ENCODE measurements around the gene SCAF8. TPM values are rescaled to one million over a fixed set of nuclear protein-coding genes. Genes with fewer than 3 reads are reported as not detected.
"Not testable (repeated sequence)": the region's sequence is repeated elsewhere in the genome, so short reads cannot be mapped to it uniquely, and the experiment has no call there.

Gene SCAF8
- total RNA-seq, 1 donor = 47.6 TPM

DNA sequence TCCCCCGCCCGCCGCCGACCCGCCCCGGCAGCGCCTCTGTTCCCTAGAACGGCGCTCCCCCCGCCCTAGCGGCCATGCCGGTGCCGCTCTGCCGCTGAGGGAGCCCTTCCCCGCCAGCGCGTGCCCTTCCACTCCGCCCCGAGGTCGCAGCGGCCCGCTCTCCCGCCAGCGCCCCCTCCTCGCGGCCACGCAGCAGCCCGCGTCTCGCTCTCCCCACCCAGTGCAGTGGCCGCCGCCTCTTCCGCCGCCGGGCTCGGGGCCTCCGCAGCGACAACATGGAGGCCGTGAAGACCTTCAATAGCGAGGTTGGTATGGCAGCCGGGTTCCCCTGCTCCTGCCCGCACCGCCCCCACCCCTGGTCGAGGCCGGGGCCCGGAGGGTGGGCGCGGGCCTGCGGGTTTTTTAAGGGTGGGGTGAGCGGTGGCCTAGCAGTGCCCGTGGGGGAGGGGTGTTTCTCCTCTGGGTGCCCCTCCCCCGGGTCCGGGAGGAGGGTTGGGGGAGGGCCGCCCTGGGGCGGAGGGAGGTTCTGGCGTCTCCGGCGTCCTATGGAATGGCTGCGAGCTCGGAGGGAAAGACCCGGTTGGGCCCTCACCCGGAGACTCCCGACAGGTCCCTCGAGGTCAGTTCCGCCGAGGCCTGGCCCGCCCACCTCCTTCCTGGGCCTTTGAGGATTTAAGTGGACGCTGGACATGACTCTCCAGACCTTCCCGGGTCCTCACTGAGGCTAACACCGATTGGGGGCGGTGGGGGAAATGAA is 588 bp downstream of the SCAF8 start:
- H3K4me3 ChIP-seq (ENCODE audit: low read depth, low read length) = peak overlapping the region; percentile 83
- DNase-seq (ENCODE audit: low read depth) = peak; percentile 94
- TF ChIP-seq, protein P1, sequence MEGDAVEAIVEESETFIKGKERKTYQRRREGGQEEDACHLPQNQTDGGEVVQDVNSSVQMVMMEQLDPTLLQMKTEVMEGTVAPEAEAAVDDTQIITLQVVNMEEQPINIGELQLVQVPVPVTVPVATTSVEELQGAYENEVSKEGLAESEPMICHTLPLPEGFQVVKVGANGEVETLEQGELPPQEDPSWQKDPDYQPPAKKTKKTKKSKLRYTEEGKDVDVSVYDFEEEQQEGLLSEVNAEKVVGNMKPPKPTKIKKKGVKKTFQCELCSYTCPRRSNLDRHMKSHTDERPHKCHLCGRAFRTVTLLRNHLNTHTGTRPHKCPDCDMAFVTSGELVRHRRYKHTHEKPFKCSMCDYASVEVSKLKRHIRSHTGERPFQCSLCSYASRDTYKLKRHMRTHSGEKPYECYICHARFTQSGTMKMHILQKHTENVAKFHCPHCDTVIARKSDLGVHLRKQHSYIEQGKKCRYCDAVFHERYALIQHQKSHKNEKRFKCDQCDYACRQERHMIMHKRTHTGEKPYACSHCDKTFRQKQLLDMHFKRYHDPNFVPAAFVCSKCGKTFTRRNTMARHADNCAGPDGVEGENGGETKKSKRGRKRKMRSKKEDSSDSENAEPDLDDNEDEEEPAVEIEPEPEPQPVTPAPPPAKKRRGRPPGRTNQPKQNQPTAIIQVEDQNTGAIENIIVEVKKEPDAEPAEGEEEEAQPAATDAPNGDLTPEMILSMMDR (IDR thresholded peaks at IDR 0.05; ENCODE audit: insufficient read depth, low read length) = peak; percentile 9

GRCh38 chr6:154736618-154737259 is 3.5 kb downstream of the SCAF8 start:
- no peak overlapping the region for H3K4me3 ChIP-seq (ENCODE audit: low read depth, low read length)
- no peak for DNase-seq (ENCODE audit: low read depth)
- TF ChIP-seq, protein P1 (IDR thresholded peaks at IDR 0.05; ENCODE audit: insufficient read depth, low read length) = no peak

- no peak for DNase-seq (ENCODE audit: low read depth)
- H3K4me3 ChIP-seq (ENCODE audit: low read depth, low read length) = no peak overlapping the region
- TF ChIP-seq, protein P1 (IDR thresholded peaks at IDR 0.05; ENCODE audit: insufficient read depth, low read length) = no peak
Observed at GRCh38 chr6:154737424-154737823, 4.2 kb downstream of the SCAF8 start.

- H3K4me3 ChIP-seq (ENCODE audit: low read depth, low read length) = no peak overlapping the region
- TF ChIP-seq, protein P1 (IDR thresholded peaks at IDR 0.05; ENCODE audit: insufficient read depth, low read length) = no peak
- peak; percentile 34 for DNase-seq (ENCODE audit: low read depth)
Observed at GRCh38 chr6:154738551-154738961, 5.3 kb downstream of the SCAF8 start.

- DNase-seq (ENCODE audit: low read depth) = no peak
- H3K4me3 ChIP-seq (ENCODE audit: low read depth, low read length) = no peak overlapping the region
- TF ChIP-seq, protein P1 (IDR thresholded peaks at IDR 0.05; ENCODE audit: insufficient read depth, low read length) = no peak
Observed at GRCh38 chr6:154740658-154741057, 7.4 kb downstream of the SCAF8 start.

- DNase-seq (ENCODE audit: low read depth) = no peak
- no peak overlapping the region for H3K4me3 ChIP-seq (ENCODE audit: low read depth, low read length)
- TF ChIP-seq, protein P1 (IDR thresholded peaks at IDR 0.05; ENCODE audit: insufficient read depth, low read length) = no peak
Observed at GRCh38 chr6:154742891-154743290, 9.7 kb downstream of the SCAF8 start.

- DNase-seq (ENCODE audit: low read depth); H3K4me3 ChIP-seq (ENCODE audit: low read depth, low read length): not testable (repeated sequence)
Observed at GRCh38 chr6:154744029-154744745, 11.0 kb downstream of the SCAF8 start.
